CD4-positive, alpha-beta T cell treated with Interleukin-4 for 4 hours (primary cell): ENCODE data around the gene SENP7.
"Not testable (repeated sequence)": the region's sequence is repeated elsewhere in the genome, so short reads cannot be mapped to it uniquely, and the experiment has no call there.

Source experiments
- DNase-seq: peaks from one replicate; pipeline ENCODE4 v3.0.0-alpha.2; 2020

SENP7 gene

GRCh38 chr3:101512646-101513418 lies at the start of gene SENP7:
Gene SENP7, minus strand, starts transcription at chr3:101513212. Its CDS starts 82 bp downstream, at chr3:101513130.
- DNase-seq, result peak; percentile 74

GRCh38 chr3:101561630-101562328 lies 48.8 kb upstream of the SENP7 start, which contains the start of gene TRMT10C:
Gene TRMT10C, plus strand, starts transcription at chr3:101561868. Its CDS starts 2,914 bp downstream, at chr3:101564782.
- DNase-seq, result peak; percentile 94

GRCh38 chr3:101556064-101556463 lies 43.1 kb upstream of the SENP7 start:
- no peak for DNase-seq

DNA sequence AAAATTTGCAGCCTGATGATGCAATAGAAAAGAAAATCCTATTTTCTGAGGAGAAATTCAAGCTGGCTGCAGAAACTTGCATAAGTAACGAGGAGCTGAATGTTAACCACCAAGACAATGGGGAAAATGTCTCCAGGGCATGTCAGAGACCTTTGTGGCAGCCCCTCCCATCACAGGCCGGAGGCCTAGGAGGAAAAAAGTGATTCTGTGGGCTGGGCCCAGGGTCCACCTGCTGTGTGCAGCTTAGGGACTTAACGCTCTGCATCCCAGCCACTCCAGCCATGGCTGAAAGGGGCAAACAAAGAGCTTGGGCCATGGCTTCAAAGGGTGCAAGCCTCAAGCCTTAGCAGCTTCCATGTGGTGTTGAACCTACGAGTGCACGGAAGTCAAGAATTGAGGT lies 40.4 kb upstream of the SENP7 start:
- not testable (repeated sequence) for DNase-seq

- DNase-seq, result not testable (repeated sequence)
Measured at GRCh38 chr3:101551359-101552081, 38.5 kb upstream of the SENP7 start.

DNA sequence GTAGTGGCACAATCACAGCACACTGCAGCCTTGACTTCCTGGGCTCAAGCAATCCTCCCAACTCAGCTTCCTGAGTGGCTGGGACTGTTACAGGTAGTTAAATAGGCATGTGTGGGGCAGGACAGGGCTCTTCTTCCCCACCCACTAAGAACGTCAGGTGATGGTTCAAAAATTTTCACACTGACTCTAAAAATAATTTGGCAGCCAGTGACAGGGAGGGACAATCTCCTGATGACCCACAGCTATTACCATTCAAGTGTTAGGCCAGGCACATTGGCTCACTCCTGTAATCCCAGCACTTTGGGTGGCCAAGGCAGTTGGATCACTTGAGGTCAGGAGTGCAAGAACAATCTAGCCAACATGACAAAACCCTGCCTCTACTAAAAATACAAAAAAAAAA lies 36.5 kb upstream of the SENP7 start:
- DNase-seq, result no peak

GRCh38 chr3:101548527-101549105 lies 35.6 kb upstream of the SENP7 start:
- DNase-seq, result peak; percentile 36

DNA sequence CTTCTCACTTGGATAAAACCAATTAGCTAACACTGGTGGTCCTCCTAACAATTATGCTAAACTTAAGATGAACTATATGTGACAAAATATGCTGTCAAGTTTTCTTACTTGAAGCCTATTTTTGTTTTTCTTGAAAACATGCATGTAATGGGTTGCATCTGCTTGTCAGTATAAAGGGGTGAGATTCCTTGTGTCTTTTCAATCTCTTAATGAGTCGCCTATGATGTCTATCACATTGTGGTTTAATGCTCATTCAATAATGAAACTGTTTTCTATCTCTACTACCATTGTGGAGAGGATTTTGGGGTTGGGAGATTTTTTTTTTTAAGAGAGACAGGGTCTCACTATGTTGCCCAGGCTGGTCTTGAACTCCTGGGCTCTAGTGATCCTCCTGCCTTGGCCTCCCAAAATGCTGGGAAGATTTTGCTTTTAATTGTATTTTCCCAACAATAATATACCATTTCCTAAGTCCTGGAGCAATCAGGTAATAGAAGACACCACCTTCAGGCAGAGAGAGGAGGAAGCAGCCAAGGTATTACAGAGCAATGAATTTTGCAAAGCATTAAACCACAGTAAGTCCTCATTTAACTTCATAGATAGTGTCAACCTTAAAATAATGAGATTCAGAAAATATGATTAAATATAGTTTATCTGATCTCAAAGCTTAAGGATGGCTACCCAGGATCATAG lies 31.3 kb upstream of the SENP7 start:
- peak; percentile 12 for DNase-seq

GRCh38 chr3:101542957-101543356 lies 29.9 kb upstream of the SENP7 start:
- peak; percentile 37 for DNase-seq

- not testable (repeated sequence) for DNase-seq
Measured at GRCh38 chr3:101536955-101537354, 23.9 kb upstream of the SENP7 start.

DNA sequence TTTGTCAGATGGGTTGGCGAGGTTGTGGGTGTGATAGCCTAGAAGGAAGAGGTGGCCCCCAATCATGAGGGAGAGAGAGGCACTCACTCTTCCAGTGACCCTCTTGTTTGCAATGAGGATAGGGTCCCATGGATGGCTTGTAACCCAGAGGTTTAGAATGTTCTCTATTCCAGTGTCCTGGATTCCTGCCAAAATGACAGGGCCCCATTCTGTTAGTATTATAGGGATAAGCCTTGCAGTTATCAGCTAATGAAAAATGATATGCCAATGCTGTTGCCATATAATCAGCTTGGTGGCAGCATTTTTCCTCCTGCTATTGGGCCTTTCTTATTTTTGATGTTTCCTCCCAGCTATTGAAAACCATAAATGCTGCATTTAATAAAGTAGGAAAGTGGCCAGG lies 23.3 kb upstream of the SENP7 start:
- no peak for DNase-seq

GRCh38 chr3:101535221-101535620 lies 22.2 kb upstream of the SENP7 start:
- DNase-seq, result no peak

GRCh38 chr3:101533603-101533968 lies 20.6 kb upstream of the SENP7 start:
- DNase-seq, result no peak

GRCh38 chr3:101532783-101533602 lies 20.0 kb upstream of the SENP7 start:
- DNase-seq, result no peak

DNA sequence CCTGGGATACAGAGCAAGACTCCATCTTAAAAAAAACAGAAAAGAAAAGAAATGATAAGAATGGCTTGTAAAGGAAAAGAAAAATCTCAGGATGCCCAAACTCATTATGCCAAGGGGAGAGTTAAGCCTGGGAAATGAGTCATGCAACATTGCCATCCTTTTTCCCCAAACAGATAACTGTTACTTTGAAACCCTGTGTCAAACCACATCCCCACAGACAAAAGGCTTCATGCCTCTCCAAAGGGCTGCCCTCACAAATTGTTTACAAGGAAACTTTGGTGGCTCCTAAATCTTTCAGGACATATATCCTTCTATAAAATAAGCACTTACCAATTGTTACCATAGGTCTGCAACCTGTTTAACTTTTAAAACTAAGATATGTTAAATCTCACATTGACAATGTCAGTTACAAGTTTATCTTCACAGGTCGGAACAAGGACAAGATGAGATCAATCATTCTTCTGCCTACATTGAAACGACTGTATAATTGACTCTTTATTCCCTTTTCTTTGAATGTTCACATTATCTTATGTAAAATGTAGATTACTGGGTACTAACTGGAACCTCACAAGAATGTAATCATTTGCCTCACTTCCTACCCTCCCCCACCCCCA lies 18.6 kb upstream of the SENP7 start:
- peak; percentile 28 for DNase-seq

GRCh38 chr3:101530686-101531047 lies 17.7 kb upstream of the SENP7 start:
- peak; percentile 21 for DNase-seq

- DNase-seq, result no peak
Measured at GRCh38 chr3:101529816-101530685, 17.0 kb upstream of the SENP7 start.

- DNase-seq, result no peak
Measured at GRCh38 chr3:101527906-101528305, 14.9 kb upstream of the SENP7 start.

DNA sequence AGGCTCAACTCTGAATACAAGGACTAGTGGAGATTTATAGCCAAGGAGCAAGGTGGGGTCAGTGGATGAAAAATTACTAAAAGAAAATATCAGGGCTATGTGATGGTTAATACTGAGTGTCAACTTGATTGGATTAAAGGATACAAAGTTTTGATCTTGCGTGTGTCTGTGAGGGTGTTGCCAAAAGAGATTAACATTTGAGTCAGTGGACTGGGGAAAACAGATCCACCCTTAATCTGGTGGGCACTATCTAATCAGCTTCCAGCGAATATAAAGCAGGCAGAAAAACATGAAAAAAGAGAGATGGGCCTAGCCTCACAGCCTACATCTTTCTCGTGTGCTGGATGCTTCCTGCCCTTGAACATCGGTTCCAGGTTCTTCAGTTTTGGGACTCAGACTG lies 14.4 kb upstream of the SENP7 start:
- DNase-seq, result no peak

DNA sequence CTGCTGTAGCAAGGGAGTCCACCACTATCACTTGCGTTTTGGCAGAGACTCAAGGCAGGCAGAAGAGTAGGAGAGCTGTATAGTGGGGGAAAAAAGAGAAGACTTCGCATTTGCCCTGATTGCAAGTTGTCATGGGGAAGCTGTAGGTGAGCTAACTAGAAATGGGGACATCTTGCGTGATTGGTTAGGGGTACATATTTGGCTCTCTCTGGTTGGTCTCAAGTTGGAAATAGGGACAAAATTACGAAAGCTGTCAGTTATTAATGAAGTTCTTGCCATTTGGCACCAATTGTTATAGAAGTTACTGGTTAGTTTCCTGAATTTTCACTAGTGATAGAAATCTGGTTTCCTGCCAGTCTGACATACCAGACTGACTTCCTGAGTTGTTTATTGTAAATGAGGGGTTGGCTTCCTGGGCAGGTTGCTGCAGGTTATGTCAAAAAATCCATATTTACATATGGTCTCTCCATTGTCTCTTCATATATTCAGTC lies 8.2 kb upstream of the SENP7 start:
- DNase-seq, result peak; percentile 85
